ENCODE measurements around the gene ROBO1. TPM values are rescaled to one million over a fixed set of nuclear protein-coding genes. Genes with fewer than 3 reads are reported as not detected.

The ROBO1 gene
- total and polyA plus RNA-seq, 2 of the 13 experiments (the other 11 are each of a cell fraction or from before 2014, with no cell fraction given), result 52.2 to 71.0 TPM

- no peaks in the 10 kb centered on the region for H4K20me1 ChIP-seq (ENCODE audit: insufficient read depth, low read length)
- H3K9ac ChIP-seq (ENCODE audit: insufficient read depth, low read depth, low read length), result no peak overlapping the region
- POLR2A ChIA-PET, result no interaction called here
- in situ Hi-C loops (cut with HindIII; ENCODE audit: extremely low pct_ligation_motif_present, low pct_unique_long_range_greater_than_20kb), result no loop called here
- H2AFZ ChIP-seq (ENCODE audit: low read length), result no peak overlapping the region
- ATAC-seq, result peak; percentile 33; the same call in 1 of the 3 replicates
- no peaks in the 10 kb centered on the region for H3K36me3 ChIP-seq (replicated peaks in 1 of 2; ENCODE audit: control insufficient read depth in 1 of 2, insufficient read depth in 2 of 2, low read length in 2 of 2)
- H3K9me3 ChIP-seq (ENCODE audit: low read length), result no peaks in the 10 kb centered on the region
- H3K27me3 ChIP-seq (ENCODE audit: control insufficient read depth in 1 of 2, insufficient read depth in 2 of 2, low read length in 2 of 2), result no peaks in the 10 kb centered on the region
- BruUV-seq (replicated peaks), result no TSS peak
- H3K4me2 ChIP-seq (ENCODE audit: low read depth, low read length), result no peak overlapping the region
- 0 out of 2 replicates have a peak, but pooled peaks cover 9% of the 10 kb centered on the region for H3K4me1 ChIP-seq (ENCODE audit: insufficient read depth, low read length)
- no peak overlapping the region for H3K4me3 ChIP-seq (replicated peaks in 1 of 3; ENCODE audit: insufficient read depth in 1 of 3, low read depth in 2 of 3, low read length in 3 of 3)
- WGBS (ENCODE audit: low lambda C conversion rate), result 96% methylated on average over 1 of the region's 1 CpG
- DNase-seq (ENCODE audit: low spot score), result no peak
- intact Hi-C loops (cut with micrococcal nuclease; ENCODE audit: unreplicated experiment), result no loop called here
- CTCF ChIA-PET (ENCODE audit: low intra/inter-chr PET ratio, low total read pairs), result no interaction called here
- H3K27ac ChIP-seq (ENCODE audit: extremely low read length, insufficient read depth, low read length), result no peak overlapping the region
- peaks cover 29% of the 10 kb centered on the region for H3K79me2 ChIP-seq (ENCODE audit: insufficient read depth, low read length)
- FAIRE-seq, result no peak
- TF ChIP-seq HDAC2 (CRISPR knock-in tag; IDR thresholded peaks at IDR 0.05) (no peak), MNT (IDR thresholded peaks at IDR 0.05) (no peak), ZSCAN30 (CRISPR knock-in tag; IDR thresholded peaks at IDR 0.05) (no peak), MAX (IDR thresholded peaks at IDR 0.05) (no peak), MZF1 (CRISPR knock-in tag; IDR thresholded peaks at IDR 0.05; ENCODE audit: borderline replicate concordance) (no peak), ZNF224 (CRISPR knock-in tag; IDR thresholded peaks at IDR 0.05) (no peak), SP1 (IDR thresholded peaks at IDR 0.05) (no peak), SP1 (CRISPR knock-in tag; IDR thresholded peaks at IDR 0.05) (no peak), RNF219 (CRISPR knock-in tag; IDR thresholded peaks at IDR 0.05) (no peak), BHLHE40 (IDR thresholded peaks at IDR 0.05; ENCODE audit: low read length) (no peak), HMGXB3 (CRISPR knock-in tag; IDR thresholded peaks at IDR 0.05; ENCODE audit: borderline replicate concordance) (no peak), NR1H2 (CRISPR knock-in tag; IDR thresholded peaks at IDR 0.05; ENCODE audit: borderline replicate concordance, low read depth) (no peak), GRHL1 (CRISPR knock-in tag; conservative IDR thresholded peaks at IDR 0.05) (no peak), CSRNP1 (CRISPR knock-in tag; IDR thresholded peaks at IDR 0.05) (no peak)
Observed at GRCh38 chr3:78785004-78785403, 982.8 kb downstream of the ROBO1 start.
